Urinary bladder (tissue), 4 donors: Measurements from ENCODE around the gene SLC12A1. TPM values are rescaled to one million over a fixed set of nuclear protein-coding genes. Genes with fewer than 3 reads are reported as not detected.
A peak's percentile ranks its signal among the peaks of the same experiment; 100 is the strongest.

Experiments
- DNase-seq: peaks from one replicate; pipeline ENCODE4 v3.0.0-alpha.2; 2015; ENCODE audit errors: extremely low spot score
- H3K27ac ChIP-seq: one replicate; pipeline ENCODE4 v1.5.1; 2013; ENCODE audit warnings: low read depth, mild to moderate bottlenecking, moderate library complexity
- H3K36me3 ChIP-seq: one replicate; pipeline ENCODE4 v1.6.1; 2013; ENCODE audit warnings: mild to moderate bottlenecking, moderate library complexity; ENCODE audit not compliant: insufficient read depth
- H3K4me1 ChIP-seq: one replicate; pipeline ENCODE4 v1.6.1; 2013; ENCODE audit warnings: mild to moderate bottlenecking, moderate library complexity; ENCODE audit not compliant: insufficient read depth
- H3K4me3 ChIP-seq: one replicate; pipeline ENCODE4 v1.5.1; 2013; ENCODE audit warnings: low read depth, low read length
- WGBS: extraction: QIAGEN DNeasy Blood & Tissue Kit; methylation state at CpG from one replicate; pipeline ENCODE4 v1.1.7; 2013; 5-methylcytosine and 5-hydroxymethylcytosine counted together
- polyA plus RNA-seq: library from polyadenylated mRNA; stranded (reverse); fragments of 200-250 nt; gene quantifications from one replicate; pipeline ENCODE4 v1.2.3, GENCODE V29; 2013
- total RNA-seq: library from RNA; depleted of rRNA; stranded (reverse); fragments of >200 nt; gene quantifications from one replicate; pipeline ENCODE4 v1.2.3, GENCODE V29; 2014
- donor health status: healthy with polysubstance abuse.
- donor health status: healthy.

SLC12A1 gene
- total RNA-seq (not detected), polyA plus RNA-seq (0.06 TPM)

DNA sequence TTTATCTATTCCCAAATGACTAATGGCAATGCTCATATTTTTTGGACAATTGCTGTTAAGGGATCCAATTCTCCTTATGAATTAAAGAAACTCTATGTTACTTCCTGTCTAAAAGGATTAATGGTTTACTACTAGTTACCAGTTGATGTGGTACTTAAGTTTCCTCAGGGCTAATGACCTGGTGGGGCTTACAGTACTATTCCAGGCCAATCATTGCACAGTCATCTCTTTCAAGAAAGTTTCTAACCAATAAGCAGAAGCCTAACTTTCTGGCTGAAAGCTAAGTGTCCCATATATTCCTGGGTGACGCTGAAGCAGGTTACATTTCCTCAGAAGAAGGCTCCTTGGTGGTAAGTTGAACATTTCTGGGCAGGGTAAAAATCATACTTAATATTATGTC, at the start of gene SLC12A1:
TSS of gene SLC12A1 (plus strand) at position 322 of the 400 bp plus-strand sequence. CDS start 1,418 bp downstream, outside the sequence.
- no peak within 1 kb of the TSS for H3K4me3 ChIP-seq
- H3K4me1 ChIP-seq: no peaks in the 10 kb centered on the region
- no peaks in the 10 kb centered on the region for H3K36me3 ChIP-seq
- no peak for DNase-seq
- no peak within 1 kb of the TSS for H3K27ac ChIP-seq
- 89% methylated on average over 1 of the region's 1 CpG for WGBS

DNA sequence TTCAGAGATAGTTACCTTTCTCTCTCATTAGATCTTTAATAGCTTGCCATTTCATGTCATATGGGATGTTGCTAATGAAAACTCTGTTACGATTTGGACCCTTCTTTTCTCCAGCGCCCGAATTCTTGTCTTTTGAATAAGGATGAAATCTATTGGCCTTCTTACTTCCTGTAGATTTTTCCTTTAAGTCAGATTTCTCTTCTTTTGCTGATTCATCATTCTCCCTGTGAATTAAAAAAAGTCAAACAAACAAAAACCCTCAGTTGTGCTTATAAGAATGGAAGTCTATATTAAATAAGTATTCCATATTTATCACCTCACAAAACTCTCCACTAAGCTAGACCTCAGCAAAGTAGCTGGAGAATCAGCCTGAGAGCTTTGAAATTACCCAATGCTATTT, 37.5 kb upstream of the SLC12A1 start:
- Histone ChIP-seq H3K36me3 (no peaks in the 10 kb centered on the region), H3K4me3 (no peak overlapping the region), H3K27ac (no peak overlapping the region), H3K4me1 (no peaks in the 10 kb centered on the region)
- DNase-seq: no peak
- 61% methylated on average over 3 of the region's 3 CpGs for WGBS

DNA sequence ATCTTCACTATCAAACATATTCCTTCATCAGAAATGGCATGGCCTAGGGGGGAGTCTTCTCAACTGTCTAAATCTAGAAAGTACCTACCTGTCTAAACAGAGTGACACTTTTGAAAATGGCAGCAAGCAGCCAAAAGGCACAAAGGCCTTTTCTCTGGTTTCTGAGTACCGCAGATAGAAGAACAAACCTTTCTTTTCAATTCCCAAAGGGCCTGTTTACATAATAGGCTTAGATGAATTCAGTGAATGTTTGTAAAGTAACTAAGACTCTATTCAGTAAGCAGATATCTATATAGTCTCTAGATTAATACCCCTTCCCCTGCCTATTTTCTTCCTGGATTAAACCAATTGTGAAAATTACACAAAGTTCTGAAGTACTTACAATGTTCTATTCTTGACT, 35.1 kb upstream of the SLC12A1 start:
- 75% methylated on average over 1 of the region's 1 CpG for WGBS

DNA sequence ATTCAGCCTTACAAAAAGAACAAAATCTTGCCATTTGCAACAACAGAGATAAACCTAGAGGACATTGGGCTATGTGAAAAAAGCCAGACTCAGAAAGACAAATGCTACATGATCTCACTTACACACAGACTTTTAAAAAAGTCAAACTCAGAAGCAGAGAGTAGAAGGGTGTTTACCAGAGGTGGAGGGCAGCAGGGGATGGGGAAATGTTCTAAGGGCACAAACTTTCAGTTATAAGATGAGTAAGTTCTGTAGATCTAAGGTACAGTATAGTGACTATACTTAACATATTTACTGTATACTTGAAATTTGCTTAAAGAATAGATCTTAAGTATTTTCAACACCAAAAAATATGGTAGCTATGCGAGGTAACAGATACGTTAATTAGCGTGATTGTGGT, 31.0 kb upstream of the SLC12A1 start:
- Histone ChIP-seq H3K4me3 (no peak overlapping the region), H3K4me1 (peaks cover 2% of the 10 kb centered on the region), H3K27ac (no peak overlapping the region), H3K36me3 (no peaks in the 10 kb centered on the region)
- WGBS: 96% methylated on average over 3 of the region's 3 CpGs
- no peak for DNase-seq

More for the DNA sequence above, 35.1 kb upstream of the SLC12A1 start:
- Histone ChIP-seq H3K27ac (no peak overlapping the region), H3K36me3 (no peaks in the 10 kb centered on the region), H3K4me1 (no peaks in the 10 kb centered on the region), H3K4me3 (no peak overlapping the region)
- DNase-seq: no peak

DNA sequence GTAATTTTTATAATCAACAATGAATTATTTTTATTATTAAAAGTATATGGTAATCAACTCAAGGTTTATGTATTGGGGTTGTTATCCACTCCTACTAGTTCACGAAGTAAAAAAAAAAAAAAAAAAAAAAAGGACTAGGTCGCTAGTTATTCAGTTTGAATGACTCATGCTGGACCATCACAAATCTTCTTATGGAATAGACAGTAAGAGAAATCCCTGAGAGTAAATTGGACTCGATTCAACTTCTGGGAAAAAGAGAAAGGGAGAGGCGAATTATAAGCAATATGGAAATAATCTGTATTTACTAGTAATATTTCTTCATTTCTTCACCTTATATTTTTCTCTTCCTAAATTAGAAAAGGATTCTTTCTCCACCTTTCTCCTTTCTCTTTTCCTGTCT, 30.0 kb upstream of the SLC12A1 start:
- peaks cover 2% of the 10 kb centered on the region for H3K4me1 ChIP-seq
- H3K4me3 ChIP-seq: no peak overlapping the region
- 85% methylated on average over 4 of the region's 4 CpGs for WGBS
- DNase-seq: no peak
- H3K36me3 ChIP-seq: no peaks in the 10 kb centered on the region
- H3K27ac ChIP-seq: no peak overlapping the region

DNA sequence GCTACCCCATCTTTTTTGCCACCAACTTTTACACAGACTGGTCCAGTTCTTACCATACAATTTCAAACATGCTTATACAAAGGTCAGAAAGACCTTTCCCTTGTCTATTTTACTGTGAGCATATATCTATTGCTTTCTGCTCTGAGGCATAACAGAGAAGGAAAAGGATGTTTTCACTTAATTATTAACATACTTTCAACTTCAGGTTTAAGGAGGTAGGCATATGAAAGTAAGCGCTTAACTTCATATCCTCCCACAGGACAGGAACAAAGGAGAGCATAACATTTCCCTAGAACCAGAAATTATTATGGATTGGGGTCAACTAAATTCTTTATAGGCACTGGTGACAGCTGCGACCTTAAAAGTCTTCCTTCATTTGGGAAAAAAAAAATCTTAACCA, 29.1 kb upstream of the SLC12A1 start:
- no peak for DNase-seq
- H3K36me3 ChIP-seq: no peaks in the 10 kb centered on the region
- WGBS: 80% methylated on average over 2 of the region's 2 CpGs
- no peak overlapping the region for H3K4me3 ChIP-seq
- H3K27ac ChIP-seq: no peak overlapping the region
- H3K4me1 ChIP-seq: peaks cover 2% of the 10 kb centered on the region

DNA sequence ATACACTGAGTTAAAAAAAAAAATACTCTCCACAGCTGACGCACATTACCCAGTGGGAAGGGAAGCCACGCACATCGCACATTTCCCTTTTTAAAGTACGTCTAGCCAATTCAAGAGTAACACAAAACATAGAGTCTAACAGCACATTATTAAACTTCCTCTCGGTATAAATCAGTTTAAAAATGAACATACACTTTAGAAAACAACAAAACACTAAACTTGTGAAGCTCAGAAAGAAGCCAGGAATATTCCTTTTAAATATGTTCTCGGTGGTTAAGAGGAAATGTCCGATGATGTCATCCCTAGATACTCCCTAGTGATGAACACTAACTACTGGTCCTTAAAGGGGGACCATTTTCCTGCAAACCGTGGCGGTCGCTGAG, 28.7 kb upstream of the SLC12A1 start:
- peak; percentile 50 for DNase-seq
- no peaks in the 10 kb centered on the region for H3K36me3 ChIP-seq
- WGBS: 7% methylated on average over 10 of the region's 10 CpGs
- H3K4me3 ChIP-seq: peak overlapping the region; percentile 48
- peaks cover 2% of the 10 kb centered on the region for H3K4me1 ChIP-seq
- no peak overlapping the region for H3K27ac ChIP-seq

DNA sequence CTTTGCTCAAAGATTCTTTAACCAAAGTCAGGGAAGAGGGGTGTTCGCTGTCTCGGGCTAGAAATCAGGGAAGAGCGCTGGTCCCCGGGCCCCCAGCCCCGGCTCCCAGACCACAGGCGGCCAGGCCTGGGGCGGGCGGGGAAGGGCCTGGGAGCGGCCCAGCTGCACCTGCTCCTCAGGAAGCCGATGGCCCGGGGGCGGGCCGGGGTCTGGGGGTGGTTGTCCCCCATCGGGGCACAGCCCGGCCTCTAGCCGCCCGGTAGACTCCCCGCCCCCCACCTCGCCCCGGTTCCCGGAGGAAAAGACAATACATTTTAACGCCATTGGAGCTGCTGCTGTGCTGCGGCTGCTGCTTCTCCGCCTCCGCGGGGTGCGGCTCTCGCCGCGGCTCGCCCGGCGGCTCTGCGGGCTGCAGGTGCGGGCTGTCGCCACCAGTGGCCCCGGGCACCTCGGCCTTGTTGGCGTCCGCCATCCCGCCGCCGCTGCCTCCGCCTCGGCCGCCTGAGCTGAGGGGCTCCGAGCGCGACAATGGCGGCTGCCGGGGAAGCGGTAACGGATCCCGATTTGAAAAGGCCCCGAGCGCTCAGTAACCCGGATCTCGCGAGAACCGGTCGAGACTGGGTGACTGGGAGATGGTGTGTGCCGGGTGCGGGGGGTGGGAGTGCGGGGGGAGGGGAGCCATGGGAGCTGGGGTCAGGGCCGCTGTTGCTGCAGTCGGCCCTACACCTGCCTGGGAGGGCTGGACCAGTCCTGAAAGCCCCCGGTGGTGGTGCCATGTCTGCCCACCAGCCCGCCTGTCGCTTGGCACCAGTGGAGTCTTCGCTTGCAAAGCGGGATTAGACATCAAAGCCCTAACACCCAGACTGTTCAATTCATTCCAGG, 28.1 kb upstream of the SLC12A1 start, which contains the start of gene MYEF2:
TSS of gene MYEF2 (minus strand) at position 530 of the 882 bp plus-strand sequence. CDS start at position 472, 58 bp downstream.
- Histone ChIP-seq H3K27ac (no peak within 1 kb of the TSS), H3K4me3 (peak within 1 kb of the TSS; percentile 48), H3K4me1 (peaks cover 2% of the 10 kb centered on the region), H3K36me3 (no peaks in the 10 kb centered on the region)
- DNase-seq: peak; percentile 31
- 2% methylated on average over 71 of the region's 71 CpGs for WGBS

DNA sequence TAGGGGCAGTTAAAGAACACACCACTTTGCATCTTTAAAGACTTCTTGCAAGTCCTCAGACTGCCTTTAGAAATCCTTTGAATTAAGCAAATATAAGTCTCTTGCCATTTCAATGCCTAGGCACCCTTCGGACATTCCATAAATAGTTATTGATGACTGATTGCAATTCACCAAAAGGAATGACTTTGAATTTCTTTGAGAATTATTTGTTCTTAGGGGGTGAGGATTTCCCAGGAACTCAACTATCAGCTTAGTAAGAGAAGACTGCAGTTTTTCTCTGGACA, 27.5 kb upstream of the SLC12A1 start:
- Histone ChIP-seq H3K4me3 (no peak overlapping the region), H3K27ac (no peak overlapping the region), H3K4me1 (peaks cover 2% of the 10 kb centered on the region), H3K36me3 (no peaks in the 10 kb centered on the region)
- DNase-seq: no peak
- WGBS: 74% methylated on average over 1 of the region's 1 CpG

DNA sequence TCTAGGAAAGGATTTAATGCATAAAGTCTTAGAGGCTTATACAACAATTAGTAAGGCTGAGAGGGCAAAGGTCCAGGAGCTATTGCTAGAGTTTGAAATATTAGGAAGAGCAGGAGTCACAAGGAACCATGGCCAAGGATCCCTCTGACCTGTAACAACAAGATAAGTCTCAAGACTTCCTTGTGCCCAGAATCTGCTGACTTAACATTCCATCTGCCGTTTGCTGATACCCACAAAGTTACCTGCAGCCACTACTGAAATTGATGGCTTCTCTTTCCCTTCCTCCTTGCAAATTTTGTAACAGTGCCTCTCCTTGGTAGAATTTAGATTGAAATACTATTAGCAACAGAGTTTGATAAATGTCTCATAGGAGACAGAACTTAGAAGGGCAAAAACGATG, 23.4 kb upstream of the SLC12A1 start:
- Histone ChIP-seq H3K27ac (no peak overlapping the region), H3K4me1 (peaks cover under 1% of the 10 kb centered on the region), H3K4me3 (no peak overlapping the region), H3K36me3 (no peaks in the 10 kb centered on the region)
- no peak for DNase-seq
- WGBS: 57% methylated on average over 2 of the region's 2 CpGs

DNA sequence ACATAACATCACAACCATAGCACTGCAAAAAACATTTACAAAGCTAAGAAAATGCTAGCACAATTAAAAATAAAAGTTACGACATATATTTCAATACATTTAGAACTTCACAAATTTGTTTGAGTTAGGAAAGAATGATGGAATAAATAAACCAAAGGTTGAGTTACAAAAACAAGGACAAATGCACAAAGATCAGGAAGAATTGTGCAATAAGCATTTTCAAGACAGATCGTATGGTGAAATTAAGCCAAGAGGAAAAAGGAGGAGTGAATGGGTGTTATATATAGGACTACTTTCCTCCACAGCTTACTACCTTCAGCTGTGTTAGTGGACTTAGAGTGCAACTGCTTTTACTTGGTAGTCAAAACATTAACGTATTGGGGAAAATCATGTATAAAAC, 20.6 kb upstream of the SLC12A1 start:
- H3K27ac ChIP-seq: no peak overlapping the region
- H3K4me3 ChIP-seq: no peak overlapping the region
- H3K36me3 ChIP-seq: no peaks in the 10 kb centered on the region
- WGBS: 82% methylated on average over 3 of the region's 3 CpGs
- H3K4me1 ChIP-seq: no peaks in the 10 kb centered on the region
- DNase-seq: no peak

DNA sequence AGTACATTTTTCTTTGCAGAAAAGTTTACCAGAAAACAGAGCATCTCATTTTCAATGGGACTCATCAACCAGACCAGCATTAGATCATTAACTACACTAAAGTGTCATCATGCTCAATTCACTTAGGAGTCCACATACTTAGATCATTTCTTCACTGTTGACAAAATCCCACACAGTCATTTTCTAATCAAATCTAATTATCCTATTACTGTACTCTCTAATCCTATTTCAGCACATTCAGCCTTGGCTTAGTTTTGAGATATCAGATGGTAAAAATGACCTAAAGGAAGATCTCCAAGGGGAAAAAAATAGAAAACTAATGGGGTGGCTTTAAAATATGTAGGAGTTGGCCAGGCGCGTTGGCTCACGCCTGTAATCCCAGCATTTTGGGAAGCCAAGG, 19.8 kb upstream of the SLC12A1 start:
- WGBS: 94% methylated on average over 3 of the region's 3 CpGs

DNA sequence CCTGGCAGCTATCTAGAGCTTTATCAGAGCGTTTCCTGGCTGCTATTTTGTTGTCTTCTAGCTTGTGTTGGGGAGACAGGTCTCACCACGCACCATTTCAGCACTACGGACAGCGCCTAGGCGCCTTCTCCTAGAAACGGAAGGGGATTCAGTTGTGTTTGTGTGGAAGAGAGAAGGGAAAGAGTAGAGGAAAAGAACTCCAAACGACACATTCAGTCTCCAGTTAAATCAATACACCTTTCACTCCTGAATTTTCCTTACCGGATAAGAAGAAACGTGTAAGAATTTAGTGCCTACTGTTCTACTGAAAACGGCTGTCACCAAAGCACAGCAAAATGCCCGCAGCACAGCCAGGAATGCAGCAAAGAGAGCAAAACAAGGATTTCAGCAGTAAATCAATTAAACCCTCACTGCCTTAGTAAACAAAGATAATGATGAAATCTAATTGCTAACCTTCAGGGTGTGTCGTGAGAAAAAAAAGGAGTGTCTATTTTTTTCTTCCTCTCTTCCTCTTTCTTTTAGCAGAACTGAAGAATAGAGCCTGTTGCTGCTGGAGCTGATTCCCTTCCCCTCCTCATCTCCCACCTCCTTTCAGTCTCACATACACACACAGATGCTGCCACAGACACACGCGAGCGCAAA, 15.0 kb upstream of the SLC12A1 start:
- H3K36me3 ChIP-seq: no peaks in the 10 kb centered on the region
- no peaks in the 10 kb centered on the region for H3K4me1 ChIP-seq
- H3K27ac ChIP-seq: no peak overlapping the region
- H3K4me3 ChIP-seq: no peak overlapping the region
- WGBS: 3% methylated on average over 15 of the region's 15 CpGs
- DNase-seq: peak; percentile 53

More for the DNA sequence above, 19.8 kb upstream of the SLC12A1 start:
- Histone ChIP-seq H3K4me1 (no peaks in the 10 kb centered on the region), H3K4me3 (no peak overlapping the region), H3K36me3 (no peaks in the 10 kb centered on the region), H3K27ac (no peak overlapping the region)
- no peak for DNase-seq

DNA sequence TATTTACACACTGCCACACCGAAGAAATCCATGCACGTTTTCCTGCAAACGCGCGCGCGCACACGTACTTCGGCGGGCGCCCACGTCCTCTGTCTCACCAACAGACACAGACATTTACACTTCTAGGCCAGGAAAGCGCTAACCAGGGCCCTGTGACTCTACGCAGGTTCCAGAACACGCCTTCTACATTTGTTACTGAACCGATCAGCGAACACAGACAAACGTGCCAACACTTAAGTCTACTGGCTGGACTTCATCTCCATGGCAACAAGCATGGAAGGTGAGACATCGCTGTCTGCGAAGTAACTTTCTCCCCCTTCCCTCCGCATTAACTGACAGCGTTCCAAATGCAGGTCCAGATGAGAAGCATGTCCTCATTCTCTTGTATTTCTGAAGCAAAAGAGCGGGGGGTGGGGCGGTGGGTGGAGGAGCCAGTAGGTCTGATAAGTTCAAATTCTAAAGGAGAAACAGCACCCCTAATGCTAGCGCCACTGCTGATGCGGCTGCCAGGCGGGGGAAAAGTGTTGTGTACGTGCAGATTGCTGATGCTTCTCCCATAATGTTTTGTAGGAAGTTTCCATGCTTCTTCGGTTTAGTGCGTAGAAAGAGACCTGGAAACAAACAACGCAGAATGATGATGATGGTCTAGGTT, 14.4 kb upstream of the SLC12A1 start, which contains the start of gene CTXN2:
TSS of gene CTXN2 (plus strand) at position 92 of the 652 bp plus-strand sequence. CDS start 9,636 bp downstream, outside the sequence.
- no peaks in the 10 kb centered on the region for H3K36me3 ChIP-seq
- no peak within 1 kb of the TSS for H3K4me3 ChIP-seq
- H3K27ac ChIP-seq: no peak within 1 kb of the TSS
- no peaks in the 10 kb centered on the region for H3K4me1 ChIP-seq
- DNase-seq: no peak
- 9% methylated on average over 31 of the region's 31 CpGs for WGBS
